Measurements from ENCODE around the gene ACOT8. TPM values are rescaled to one million over a fixed set of nuclear protein-coding genes. Genes with fewer than 3 reads are reported as not detected.
"Not testable (repeated sequence)": the region's sequence is repeated elsewhere in the genome, so short reads cannot be mapped to it uniquely, and the experiment has no call there.

Gene ACOT8
- polyA plus RNA-seq, 3 donors: 18.7 to 23.7 (median 20.9) TPM

DNA sequence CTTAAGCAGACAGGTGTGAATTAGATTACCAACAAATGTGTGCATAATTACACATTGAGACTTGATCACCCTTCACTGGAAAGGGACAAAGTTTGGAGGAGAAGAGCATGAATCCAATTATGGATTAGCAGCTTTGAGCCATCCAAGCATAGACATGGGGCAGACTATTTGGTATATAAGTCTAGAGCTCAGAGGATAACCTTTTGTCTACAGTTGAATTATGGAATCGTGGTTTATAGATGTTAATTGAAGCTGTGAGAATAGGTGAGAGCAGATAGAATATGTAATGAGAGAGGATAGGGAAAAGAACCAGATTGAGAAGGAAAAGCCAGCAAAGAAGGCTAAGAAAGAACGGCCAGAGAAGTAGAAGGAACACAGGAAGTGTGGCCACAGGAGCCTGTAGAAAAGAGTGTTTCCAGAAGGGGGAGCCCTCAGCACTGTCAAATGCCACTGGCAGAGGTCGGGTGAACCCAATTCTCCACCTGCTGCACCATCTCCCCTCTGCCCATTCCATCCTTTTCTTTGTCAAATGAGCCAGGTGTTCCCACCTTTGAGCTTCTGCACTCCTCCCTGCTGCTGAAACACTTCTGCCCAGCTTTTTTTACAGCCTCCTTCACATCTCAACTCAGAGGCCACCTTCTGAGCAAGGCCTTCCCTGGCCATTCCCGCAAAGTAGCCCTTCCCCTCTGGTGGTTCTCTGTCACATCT is 58.1 kb downstream of the ACOT8 start:
- no peak for DNase-seq (ENCODE audit: low read depth in 3 of 3, low spot score in 2 of 3)

DNA sequence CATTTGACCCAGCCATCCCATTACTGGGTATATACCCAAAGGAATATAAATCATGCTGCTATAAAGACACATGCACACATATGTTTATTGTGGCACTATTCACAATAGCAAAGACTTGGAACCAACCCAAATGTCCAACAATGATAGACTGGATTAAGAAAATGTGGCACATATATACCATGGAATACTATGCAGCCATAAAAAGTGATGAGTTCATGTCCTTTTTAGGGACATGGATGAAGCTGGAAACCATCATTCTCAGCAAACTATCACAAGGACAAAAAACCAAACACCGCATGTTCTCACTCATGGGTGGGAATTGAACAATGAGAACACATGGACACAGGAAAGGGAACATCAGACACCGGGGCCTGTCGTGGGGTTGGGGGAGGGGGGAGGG is 59.2 kb downstream of the ACOT8 start:
- DNase-seq (ENCODE audit: low read depth in 3 of 3, low spot score in 2 of 3): not testable (repeated sequence)

DNA sequence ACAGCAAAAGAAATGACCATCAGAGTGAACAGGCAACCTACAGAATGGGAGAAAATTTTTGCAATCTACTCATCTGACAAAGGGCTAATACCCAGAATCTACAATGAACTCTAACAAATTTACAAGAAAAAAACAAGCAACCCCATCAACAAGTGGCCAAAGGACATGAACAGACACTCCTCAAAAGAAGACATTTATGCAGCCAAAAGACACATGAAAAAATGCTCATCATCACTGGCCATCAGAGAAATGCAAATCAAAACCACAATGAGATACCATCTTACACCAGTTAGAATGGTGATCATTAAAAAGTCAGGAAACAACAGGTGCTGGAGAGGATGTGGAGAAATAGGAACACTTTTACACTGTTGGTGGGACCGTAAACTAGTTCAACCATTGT is 59.7 kb downstream of the ACOT8 start:
- DNase-seq (ENCODE audit: low read depth in 3 of 3, low spot score in 2 of 3): not testable (repeated sequence)

DNA sequence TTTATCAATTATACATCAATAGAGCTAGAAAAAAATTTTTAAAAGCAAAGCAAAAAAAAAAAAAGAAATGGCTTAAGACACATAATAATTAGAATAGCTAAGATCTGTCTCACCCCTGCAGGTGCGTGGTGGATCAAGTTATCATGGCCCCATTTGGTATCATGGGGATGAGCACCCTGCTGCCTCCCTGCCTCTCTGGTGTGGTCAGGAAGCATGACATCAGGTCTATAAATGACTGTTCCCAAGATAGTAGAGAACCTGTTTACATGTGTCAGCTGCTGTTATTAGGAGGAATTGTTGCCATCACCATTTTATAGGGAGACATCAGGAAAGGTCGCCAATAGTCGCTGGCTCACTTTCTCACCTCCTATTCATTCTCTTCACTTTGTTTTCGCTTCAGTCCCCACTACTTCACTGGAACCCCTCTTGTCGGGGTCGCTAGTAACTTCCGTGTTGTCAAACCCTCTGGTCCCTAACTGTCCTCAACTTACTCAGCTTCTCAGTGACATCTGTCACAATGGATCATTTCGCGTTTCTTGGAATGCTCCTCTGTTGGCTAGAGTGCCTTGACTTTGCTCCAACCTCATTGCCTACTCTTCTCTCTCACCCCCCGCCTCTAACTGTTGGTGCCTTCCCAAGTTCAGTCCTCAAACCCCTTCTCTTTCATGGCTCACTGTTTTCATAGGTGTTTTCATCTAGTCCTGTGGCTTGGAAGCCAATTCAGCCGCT is 60.7 kb downstream of the ACOT8 start:
- DNase-seq (ENCODE audit: low read depth in 3 of 3, low spot score in 2 of 3): no peak

- no peak for DNase-seq (ENCODE audit: low read depth in 3 of 3, low spot score in 2 of 3)
These were observed 64.7 kb downstream of the ACOT8 start for GRCh38 chr20:45792317-45793118.

Other genes with a start within 250 kb of the ACOT8 start
- gene WFDC10A, start 227.7 kb downstream of the ACOT8 start, polyA plus RNA-seq (ENCODE audit: insufficient read length in 3 of 3): not detected
- gene WFDC9, start 226.1 kb downstream of the ACOT8 start, polyA plus RNA-seq (ENCODE audit: insufficient read length in 3 of 3): not detected
- not detected for gene WFDC11, start 187.2 kb downstream of the ACOT8 start, polyA plus RNA-seq (ENCODE audit: insufficient read length in 3 of 3)
- not detected for gene WFDC13, start 155.4 kb downstream of the ACOT8 start, polyA plus RNA-seq (ENCODE audit: insufficient read length in 3 of 3)
- not detected for gene WFDC10B, start 152.4 kb downstream of the ACOT8 start, polyA plus RNA-seq (ENCODE audit: insufficient read length in 3 of 3)
- not detected for gene SPINT4, start 135.0 kb downstream of the ACOT8 start, polyA plus RNA-seq (ENCODE audit: insufficient read length in 3 of 3)
- 1 to 10 TPM; 1.4 to 2.0 (median 1.9) TPM for gene WFDC3, start 65.5 kb downstream of the ACOT8 start, polyA plus RNA-seq (ENCODE audit: insufficient read length in 3 of 3)
- 10 to 100 TPM; 35.2 to 39.0 (median 35.6) TPM for gene DNTTIP1, start 65.4 kb downstream of the ACOT8 start, polyA plus RNA-seq (ENCODE audit: insufficient read length in 3 of 3)
- gene UBE2C, start 44.7 kb downstream of the ACOT8 start, polyA plus RNA-seq (ENCODE audit: insufficient read length in 3 of 3): 10 to 100 TPM; 62.5 to 67.2 (median 66.1) TPM
- under 1 TPM in 2 of 3 donors, not detected in 1; 0.40 to 0.68 TPM for gene TNNC2, start 30.1 kb downstream of the ACOT8 start, polyA plus RNA-seq (ENCODE audit: insufficient read length in 3 of 3)
- gene SNX21, start 23.6 kb downstream of the ACOT8 start, polyA plus RNA-seq (ENCODE audit: insufficient read length in 3 of 3): 10 to 100 TPM in 2 of 3 donors, 1 to 10 TPM in 1; 9.8 to 10.9 (median 10.3) TPM
- 1 to 10 TPM; 5.3 to 5.8 (median 5.6) TPM for gene ZSWIM3, start 222 bp upstream of the ACOT8 start, polyA plus RNA-seq (ENCODE audit: insufficient read length in 3 of 3)
- gene ZSWIM1, start 23.8 kb upstream of the ACOT8 start, polyA plus RNA-seq (ENCODE audit: insufficient read length in 3 of 3): 10 to 100 TPM; 13.4 to 16.0 (median 14.8) TPM
- 1 to 10 TPM; 2.0 to 3.2 (median 3.0) TPM for gene SPATA25, start 30.2 kb upstream of the ACOT8 start, polyA plus RNA-seq (ENCODE audit: insufficient read length in 3 of 3)
- 1 to 10 TPM; 4.3 to 6.0 (median 5.5) TPM for gene NEURL2, start 33.8 kb upstream of the ACOT8 start, polyA plus RNA-seq (ENCODE audit: insufficient read length in 3 of 3)
- 100 to 1,000 TPM; 116 to 134 (median 118) TPM for gene CTSA, start 33.9 kb upstream of the ACOT8 start, polyA plus RNA-seq (ENCODE audit: insufficient read length in 3 of 3)
- gene PLTP, start 54.8 kb upstream of the ACOT8 start, polyA plus RNA-seq (ENCODE audit: insufficient read length in 3 of 3): 100 to 1,000 TPM; 129 to 133 (median 131) TPM
- gene PCIF1, start 77.3 kb upstream of the ACOT8 start, polyA plus RNA-seq (ENCODE audit: insufficient read length in 3 of 3): 10 to 100 TPM; 41.3 to 47.1 (median 45.2) TPM
- gene ZNF335, start 114.8 kb upstream of the ACOT8 start, polyA plus RNA-seq (ENCODE audit: insufficient read length in 3 of 3): 10 to 100 TPM; 10.2 to 10.9 (median 10.5) TPM
- under 1 TPM; 0.31 to 0.57 (median 0.54) TPM for gene MMP9, start 151.5 kb upstream of the ACOT8 start, polyA plus RNA-seq (ENCODE audit: insufficient read length in 3 of 3)
- gene SLC12A5, start 171.8 kb upstream of the ACOT8 start, polyA plus RNA-seq (ENCODE audit: insufficient read length in 3 of 3): 1 to 10 TPM; 1.0 to 1.8 (median 1.2) TPM
- gene NCOA5, start 232.6 kb upstream of the ACOT8 start, polyA plus RNA-seq (ENCODE audit: insufficient read length in 3 of 3): 10 to 100 TPM; 55.1 to 57.7 (median 57.0) TPM